Effector memory CD8-positive, alpha-beta T cell (primary cell): Measurements from ENCODE around the gene DISP3.

Experiments
- ATAC-seq: fragments of 150-1000 bp; cut with Tn5 transposase; replicated peaks from 2 replicates; pipeline ENCODE4 v1.10.0; 2021; ENCODE audit warnings: mild to moderate bottlenecking, moderate library complexity
- DNase-seq, 3 experiments: peaks; one replicate each; pipeline ENCODE4 v3.0.0; 2021
- H3K27ac Mint-ChIP-seq, 2 donors: one replicate each; pipeline ENCODE4 v1.8.0; 2022; ENCODE audit warnings: mild to moderate bottlenecking in 2 of 2, mixed read lengths in 2 of 2, moderate library complexity in 2 of 2
- H3K27me3 Mint-ChIP-seq, 2 donors: one replicate each; pipeline ENCODE4 v1.8.0; 2022; ENCODE audit warnings: mixed read lengths in 2 of 2
- H3K36me3 Mint-ChIP-seq: one replicate; pipeline ENCODE4 v1.8.0; 2022; ENCODE audit warnings: mild to moderate bottlenecking, moderate library complexity, mixed read lengths; ENCODE audit not compliant: insufficient read depth
- H3K4me1 Mint-ChIP-seq, 2 donors: one replicate each; pipeline ENCODE4 v1.8.0; 2022; ENCODE audit warnings: low read depth in 2 of 2, mixed read lengths in 2 of 2
- H3K4me3 Mint-ChIP-seq, 2 donors: one replicate each; pipeline ENCODE4 v1.8.0; 2022; ENCODE audit warnings: mild to moderate bottlenecking in 2 of 2, mixed read lengths in 2 of 2, moderate library complexity in 2 of 2
- H3K9me3 Mint-ChIP-seq, 2 donors: one replicate each; pipeline ENCODE4 v1.8.0; 2022; ENCODE audit warnings: mixed read lengths in 2 of 2

Gene DISP3

GRCh38 chr1:11518791-11519628, 40.1 kb downstream of the DISP3 start:
- DNase-seq: no peak
- Mint-ChIP-seq H3K27me3 (peaks cover 23 to 60% of the 10 kb centered on the region in 2 donors), H3K27ac (no peak overlapping the region), H3K36me3 (no peaks in the 10 kb centered on the region), H3K4me1 (peaks cover 4 to 5% of the 10 kb centered on the region in 2 donors), H3K4me3 (no peak overlapping the region), H3K9me3 (no peaks in the 10 kb centered on the region)
- no peak for ATAC-seq

DNA sequence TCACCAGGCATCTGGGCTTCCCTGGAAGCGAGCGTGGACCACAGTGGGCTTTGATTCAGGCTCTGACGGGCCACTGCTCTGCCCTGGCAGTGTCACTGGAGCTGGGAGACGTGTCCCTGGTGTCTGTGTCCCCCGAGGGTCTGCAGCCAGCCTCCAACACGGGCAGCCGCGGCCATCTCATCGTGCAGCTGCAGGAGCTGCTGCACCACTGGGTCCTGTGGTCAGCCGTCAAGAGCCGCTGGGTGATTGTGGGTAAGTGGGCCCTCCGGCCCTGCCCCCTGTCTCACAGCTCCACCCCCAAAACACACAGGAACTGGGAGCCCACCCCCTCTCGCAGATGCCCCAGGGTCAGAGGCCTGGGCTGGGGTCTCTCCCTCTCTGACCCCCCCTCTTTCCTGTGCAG, 40.7 kb downstream of the DISP3 start:
- Mint-ChIP-seq H3K4me3 (no peak overlapping the region), H3K9me3 (no peaks in the 10 kb centered on the region)
- DNase-seq: no peak

DNA sequence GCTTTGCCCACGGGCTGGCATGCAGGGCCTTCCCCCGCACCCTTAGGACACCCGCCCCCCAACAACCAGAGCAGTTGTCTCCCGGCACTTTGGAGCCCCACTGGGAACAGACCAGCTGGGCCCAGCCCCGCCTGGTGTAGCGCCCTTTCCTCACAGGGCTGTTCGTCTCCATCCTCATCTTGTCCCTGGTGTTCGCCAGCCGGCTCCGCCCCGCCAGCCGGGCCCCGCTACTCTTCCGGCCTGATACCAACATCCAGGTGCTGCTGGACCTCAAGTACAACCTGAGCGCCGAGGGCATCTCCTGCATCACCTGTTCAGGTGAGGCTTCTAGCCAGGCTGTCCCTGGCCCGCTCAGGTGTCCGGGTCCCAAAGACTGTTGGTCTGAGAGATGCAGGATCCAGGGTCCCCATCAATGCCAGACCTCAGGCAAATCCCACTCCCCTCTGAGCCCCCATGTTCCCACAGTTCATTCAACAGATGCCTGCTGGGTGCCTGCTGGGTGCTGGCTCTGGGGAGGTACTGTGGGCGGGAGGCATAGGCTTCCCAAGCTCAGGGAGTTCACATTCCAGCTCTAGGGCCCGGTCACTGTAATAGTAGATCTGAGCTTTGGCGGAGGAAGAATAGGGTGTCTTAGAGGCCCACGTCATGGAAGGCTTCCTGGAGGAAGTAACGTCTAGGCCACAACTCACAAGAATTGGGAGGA, 41.7 kb downstream of the DISP3 start:
- no peak for ATAC-seq
- H3K4me3 Mint-ChIP-seq: no peak overlapping the region
- H3K27ac Mint-ChIP-seq: peak overlapping the region in 1 of 2 donors; percentile 18
- H3K27me3 Mint-ChIP-seq: peaks cover 23 to 44% of the 10 kb centered on the region in 2 donors
- peaks cover 4 to 5% of the 10 kb centered on the region in 2 donors for H3K4me1 Mint-ChIP-seq
- no peaks in the 10 kb centered on the region for H3K36me3 Mint-ChIP-seq
- no peak for DNase-seq
- H3K9me3 Mint-ChIP-seq: no peaks in the 10 kb centered on the region

More for the DNA sequence above, 40.7 kb downstream of the DISP3 start:
- Mint-ChIP-seq H3K27ac (no peak overlapping the region), H3K4me1 (peaks cover 4 to 5% of the 10 kb centered on the region in 2 donors), H3K36me3 (no peaks in the 10 kb centered on the region), H3K27me3 (peaks cover 23 to 54% of the 10 kb centered on the region in 2 donors)
- no peak for ATAC-seq

GRCh38 chr1:11521582-11522399, 42.8 kb downstream of the DISP3 start:
- peak overlapping the region in 1 of 2 donors; percentile 18 for H3K27ac Mint-ChIP-seq
- peaks cover 23 to 33% of the 10 kb centered on the region in 2 donors for H3K27me3 Mint-ChIP-seq
- ATAC-seq (no peak), DNase-seq (no peak)
- no peaks in the 10 kb centered on the region for H3K36me3 Mint-ChIP-seq
- no peaks in the 10 kb centered on the region for H3K9me3 Mint-ChIP-seq
- no peak overlapping the region for H3K4me3 Mint-ChIP-seq
- H3K4me1 Mint-ChIP-seq: peaks cover 4 to 5% of the 10 kb centered on the region in 2 donors

DNA sequence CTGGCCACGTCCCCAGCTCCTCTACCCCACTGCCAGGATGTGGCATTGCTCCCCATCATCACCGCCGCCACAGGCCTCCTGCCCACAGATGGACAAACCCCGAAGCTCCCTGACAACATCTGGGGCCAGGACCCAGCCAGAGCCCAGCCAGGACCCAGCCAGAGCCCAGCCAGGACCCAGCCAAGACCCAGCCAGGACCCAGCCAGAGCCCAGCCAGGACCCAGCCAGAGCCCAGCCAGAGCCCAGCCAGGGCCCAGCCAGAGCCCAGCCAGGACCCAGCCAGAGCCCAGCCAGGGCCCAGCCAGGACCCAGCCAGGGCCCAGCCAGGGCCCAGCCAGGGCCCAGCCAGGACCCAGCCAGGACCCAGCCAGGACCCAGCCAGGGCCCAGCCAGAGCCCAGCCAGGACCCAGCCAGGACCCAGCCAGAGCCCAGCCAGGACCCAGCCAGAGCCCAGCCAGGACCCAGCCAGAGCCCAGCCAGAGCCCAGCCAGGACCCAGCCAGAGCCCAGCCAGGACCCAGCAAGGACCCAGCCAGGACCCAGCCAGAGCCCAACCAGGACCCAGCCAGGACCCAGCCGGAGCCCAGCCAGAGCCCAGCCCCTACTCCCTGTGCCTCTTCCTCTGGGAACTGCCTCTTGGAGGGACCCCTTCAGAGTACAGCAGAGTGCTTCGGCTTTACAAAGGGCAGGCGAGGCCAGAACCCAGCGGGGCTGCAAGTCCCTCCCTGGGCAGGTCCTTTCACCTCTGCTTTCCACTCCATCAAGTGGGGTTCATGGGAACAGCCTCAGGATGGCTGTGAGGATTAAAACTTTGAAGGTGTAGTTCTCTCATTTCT, 43.7 kb downstream of the DISP3 start:
- Mint-ChIP-seq H3K9me3 (no peaks in the 10 kb centered on the region), H3K36me3 (no peaks in the 10 kb centered on the region), H3K4me1 (peaks cover 3 to 4% of the 10 kb centered on the region in 2 donors), H3K27ac (no peak overlapping the region), H3K27me3 (peaks cover 16 to 25% of the 10 kb centered on the region in 2 donors), H3K4me3 (no peak overlapping the region)
- ATAC-seq (no peak), DNase-seq (no peak)

DNA sequence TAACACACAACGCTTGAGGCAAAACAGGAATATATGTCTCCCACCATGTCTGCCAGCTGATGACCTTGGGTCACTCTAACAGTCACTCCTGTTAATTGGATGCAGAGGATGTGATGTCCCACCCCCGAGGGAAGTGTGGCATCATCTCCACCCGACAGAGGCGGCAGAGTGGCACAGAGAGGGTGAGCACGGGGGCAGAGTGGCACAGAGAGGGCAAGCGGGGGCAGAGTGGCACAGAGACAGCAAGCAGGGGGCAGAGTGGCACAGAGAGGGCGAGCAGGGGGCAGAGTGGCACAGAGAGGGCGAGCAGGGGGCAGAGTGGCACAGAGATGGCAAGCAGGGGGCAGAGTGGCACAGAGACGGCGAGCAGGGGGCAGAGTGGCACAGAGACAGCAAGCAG, 44.3 kb downstream of the DISP3 start:
- ATAC-seq: no peak

GRCh38 chr1:11523746-11524464, 45.0 kb downstream of the DISP3 start:
- DNase-seq (no peak), ATAC-seq (no peak)
- Mint-ChIP-seq H3K9me3 (no peaks in the 10 kb centered on the region), H3K27ac (no peak overlapping the region), H3K4me1 (peaks cover 3 to 4% of the 10 kb centered on the region in 2 donors), H3K4me3 (no peak overlapping the region), H3K36me3 (no peaks in the 10 kb centered on the region), H3K27me3 (peaks cover 6 to 12% of the 10 kb centered on the region in 2 donors)

More for the DNA sequence above, 44.3 kb downstream of the DISP3 start:
- no peak for DNase-seq
- peaks cover 9 to 18% of the 10 kb centered on the region in 2 donors for H3K27me3 Mint-ChIP-seq
- no peaks in the 10 kb centered on the region for H3K9me3 Mint-ChIP-seq
- no peaks in the 10 kb centered on the region for H3K36me3 Mint-ChIP-seq
- peaks cover 3 to 4% of the 10 kb centered on the region in 2 donors for H3K4me1 Mint-ChIP-seq
- no peak overlapping the region for H3K4me3 Mint-ChIP-seq
- H3K27ac Mint-ChIP-seq: no peak overlapping the region

DNA sequence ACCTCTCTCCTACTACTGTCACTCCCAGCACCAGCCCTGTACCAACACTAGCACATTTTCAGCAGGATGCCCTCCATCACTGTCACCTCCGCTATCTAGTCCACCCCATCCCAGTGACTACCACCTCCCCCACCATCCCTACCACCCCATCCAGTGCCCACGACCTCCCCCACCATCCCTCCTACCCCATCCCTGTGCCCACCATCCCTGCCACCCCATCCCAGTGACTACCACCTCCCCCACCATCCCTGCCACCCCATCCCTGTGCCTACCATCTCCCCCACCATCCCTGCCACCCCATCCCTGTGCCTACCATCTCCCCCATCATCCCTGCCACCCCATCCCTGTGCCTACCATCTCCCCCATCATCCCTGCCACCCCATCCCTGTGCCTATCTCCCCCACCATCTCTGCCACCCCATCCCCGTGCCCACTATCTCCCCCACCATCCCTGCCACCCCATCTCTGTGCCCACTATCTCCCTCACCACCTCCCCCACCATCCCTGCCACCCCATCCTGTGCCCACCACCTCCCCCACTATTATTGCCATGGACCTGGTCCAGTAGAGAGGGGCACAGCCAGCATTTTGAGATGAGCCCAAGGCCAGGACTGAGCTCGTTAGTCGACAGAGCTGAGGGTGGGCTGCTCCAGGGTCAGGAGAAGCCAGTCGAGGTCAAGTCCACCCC, 45.7 kb downstream of the DISP3 start:
- Mint-ChIP-seq H3K27me3 (peaks cover 0 to 8% of the 10 kb centered on the region in 2 donors), H3K36me3 (no peaks in the 10 kb centered on the region), H3K9me3 (no peaks in the 10 kb centered on the region), H3K4me3 (no peak overlapping the region), H3K27ac (no peak overlapping the region), H3K4me1 (peaks cover 3 to 4% of the 10 kb centered on the region in 2 donors)
- DNase-seq (no peak), ATAC-seq (no peak)

DNA sequence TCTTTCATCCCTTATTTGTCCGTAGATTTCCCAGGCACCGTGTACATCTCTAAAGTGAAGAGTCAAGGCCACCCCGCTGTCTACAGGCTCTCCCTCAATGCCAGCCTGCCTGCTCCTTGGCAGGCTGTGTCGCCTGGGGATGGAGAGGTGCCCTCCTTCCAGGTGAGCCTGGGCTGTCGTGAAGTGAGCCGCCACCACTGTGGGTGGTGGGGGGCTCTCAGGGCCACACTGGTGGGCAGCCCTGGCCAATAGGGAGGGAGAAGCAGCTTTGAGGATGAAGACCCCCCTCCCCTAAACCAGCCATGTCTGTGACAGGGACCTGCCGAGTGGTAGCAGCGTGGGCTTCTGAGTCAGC, 46.2 kb downstream of the DISP3 start:
- Mint-ChIP-seq H3K27ac (no peak overlapping the region), H3K9me3 (no peaks in the 10 kb centered on the region), H3K4me3 (no peak overlapping the region), H3K36me3 (no peaks in the 10 kb centered on the region), H3K4me1 (peaks cover 3 to 4% of the 10 kb centered on the region in 2 donors), H3K27me3 (peaks cover 0 to 8% of the 10 kb centered on the region in 2 donors)
- ATAC-seq: no peak
- no peak for DNase-seq

DNA sequence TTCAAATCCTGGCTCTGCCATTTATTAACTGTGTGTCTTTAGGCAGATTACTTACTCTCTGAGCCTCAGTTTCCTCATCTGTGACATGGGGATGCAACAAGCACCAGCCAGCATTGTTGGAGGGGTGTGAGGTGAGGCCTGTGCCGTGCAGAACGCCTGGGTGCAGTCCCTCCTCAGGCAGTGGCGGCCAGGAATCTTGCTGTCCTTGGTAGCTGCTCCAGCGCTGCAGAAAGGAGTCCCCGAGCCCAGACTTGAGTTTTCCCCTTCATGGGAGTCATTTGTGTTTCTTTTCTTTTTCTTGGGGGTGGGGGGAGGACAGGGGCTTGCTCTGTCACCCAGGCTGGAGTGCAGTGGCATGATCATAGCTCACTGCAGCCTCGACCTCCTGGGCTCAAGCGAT, 46.6 kb downstream of the DISP3 start:
- no peak for ATAC-seq
- H3K9me3 Mint-ChIP-seq: no peaks in the 10 kb centered on the region
- no peak overlapping the region for H3K4me3 Mint-ChIP-seq
- H3K36me3 Mint-ChIP-seq: no peaks in the 10 kb centered on the region
- H3K27me3 Mint-ChIP-seq: peaks cover 0 to 12% of the 10 kb centered on the region in 2 donors
- DNase-seq: no peak
- no peak overlapping the region for H3K27ac Mint-ChIP-seq
- H3K4me1 Mint-ChIP-seq: peaks cover 3 to 7% of the 10 kb centered on the region in 2 donors

DNA sequence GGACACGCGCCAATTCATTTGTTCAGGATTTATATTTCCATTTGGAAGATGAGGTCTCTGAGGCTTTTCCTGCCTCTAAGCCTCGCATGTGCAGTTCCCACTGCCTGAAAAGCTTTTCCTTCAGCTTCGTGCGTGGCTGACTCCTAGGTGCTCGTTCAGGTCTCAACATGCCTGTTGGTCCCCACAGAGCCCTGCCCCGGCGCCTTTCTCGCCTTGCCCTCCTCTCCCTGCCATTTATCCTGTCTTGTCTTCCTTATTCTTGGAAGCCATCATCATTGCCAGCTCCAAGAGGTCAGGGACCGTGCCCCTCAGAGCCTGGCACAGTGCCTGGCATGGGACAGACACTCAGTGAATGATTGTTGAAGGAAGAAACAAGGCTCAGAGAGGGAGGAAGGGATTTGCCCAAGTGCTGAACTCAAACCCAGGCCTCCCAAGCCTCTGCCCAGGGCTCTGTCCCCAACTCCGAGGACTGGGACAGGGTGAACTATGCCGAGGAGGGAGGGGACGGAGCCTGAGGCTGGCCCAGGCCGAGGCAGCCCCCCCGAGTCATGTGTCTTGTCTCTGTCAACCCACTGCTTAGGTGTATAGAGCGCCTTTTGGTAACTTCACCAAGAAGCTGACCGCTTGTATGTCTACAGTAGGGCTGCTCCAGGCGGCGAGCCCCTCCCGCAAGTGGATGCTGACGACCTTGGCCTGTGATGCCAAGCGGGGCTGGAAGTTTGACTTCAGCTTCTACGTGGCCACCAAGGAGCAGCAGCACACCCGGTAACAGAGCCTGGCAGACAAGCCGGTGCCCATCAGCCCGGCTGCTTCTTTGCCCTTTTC, 47.3 kb downstream of the DISP3 start:
- no peak for ATAC-seq
- DNase-seq: no peak
- H3K36me3 Mint-ChIP-seq: no peaks in the 10 kb centered on the region
- H3K9me3 Mint-ChIP-seq: no peaks in the 10 kb centered on the region
- H3K4me1 Mint-ChIP-seq: peaks cover 3 to 9% of the 10 kb centered on the region in 2 donors
- H3K27ac Mint-ChIP-seq: no peak overlapping the region
- H3K27me3 Mint-ChIP-seq: peaks cover 0 to 20% of the 10 kb centered on the region in 2 donors
- no peak overlapping the region for H3K4me3 Mint-ChIP-seq
